K562 (cell line): ENCODE data around the gene FA2H. TPM values are rescaled to one million over a fixed set of nuclear protein-coding genes. Genes with fewer than 3 reads are reported as not detected.

Experiments used
- ATAC-seq: fragments of 200-7000 bp; cut with Tn5 transposase; 3 replicates; pipeline ENCODE4 v1.9.1; 2020; ENCODE audit warnings: moderate library complexity
- BruUV-seq: library from RNA; stranded (reverse); fragments of 400-500 nt; replicated peaks from 2 replicates; lab custom pipeline; 2021; lab: Mats Ljungman, UMichigan
- CTCF ChIA-PET: fragments of 300-600 bp; formaldehyde crosslinking; extraction: SDS; loops from one replicate; lab custom pipeline; 2021; ENCODE audit warnings: low intra/inter-chr PET ratio; lab: Yijun Ruan, JAX
- POLR2A ChIA-PET: fragments of 300-600, 350-650 bp; sonication (Branson Sonifier 250); formaldehyde crosslinking; extraction: SDS; loops from one replicate; lab custom pipeline; 2021; ENCODE audit warnings: antibody characterized with exemption, inconsistent platforms; lab: Yijun Ruan, JAX
- DNase-seq, 4 experiments: peaks; one replicate each; pipeline versions ENCODE4 v3.0.0 to v3.0.0-alpha.2; 2011 to 2018; ENCODE audit warnings: low spot score in 3 of 4, mixed read lengths in 3 of 4; ENCODE audit errors: extremely low read depth in 1 of 4
- FAIRE-seq: peaks from 2 replicates; lab custom pipeline; 2011; peaks lifted over from hg19 to GRCh38; lab: Jason Lieb, UNC
- H2AFZ ChIP-seq: 2 replicates; pipeline ENCODE4 v1.6.0; 2011; ENCODE audit warnings: low read depth, low read length, control low read depth, inconsistent platforms
- H3K27ac ChIP-seq: fragments of 200-600 bp; 3 replicates; pipeline ENCODE4 v1.8.0; 2011; ENCODE audit warnings: low read depth, mild to moderate bottlenecking, control low read depth, inconsistent platforms, low read length, moderate library complexity, mixed read lengths; ENCODE audit errors: extremely low read depth
- H3K27me3 ChIP-seq, 2 experiments: fragments of 300-600 bp in 1 of 2; 2 replicates in 1 of 2; 3 replicates in 1 of 2; pipeline versions ENCODE4 v1.6.0 to v1.8.0; 2011; ENCODE audit warnings: inconsistent platforms in 2 of 2, low read length in 2 of 2, mild to moderate bottlenecking in 1 of 2, mixed read lengths in 1 of 2, moderate library complexity in 1 of 2; ENCODE audit not compliant: control insufficient read depth in 2 of 2, insufficient read depth in 2 of 2
- H3K36me3 ChIP-seq: fragments of 300-600 bp; 3 replicates; pipeline ENCODE4 v1.8.0; 2011; ENCODE audit warnings: mild to moderate bottlenecking, low read length, inconsistent platforms; ENCODE audit not compliant: control insufficient read depth, insufficient read depth
- H3K4me1 ChIP-seq, 2 experiments: fragments of 200-600 bp in 1 of 2; replicated peaks in 1 of 2; 2 replicates in 1 of 2; 3 replicates in 1 of 2; pipeline versions ENCODE4 v1.5.1 to v1.8.0; 2011; ENCODE audit warnings: inconsistent platforms in 2 of 2, low read length in 2 of 2, mild to moderate bottlenecking in 1 of 2, mixed read lengths in 1 of 2, moderate library complexity in 1 of 2; ENCODE audit not compliant: control insufficient read depth in 2 of 2, insufficient read depth in 2 of 2
- H3K4me2 ChIP-seq: 2 replicates; pipeline ENCODE4 v1.6.1; 2011; ENCODE audit warnings: low read length, control low read depth, inconsistent platforms, mixed read lengths; ENCODE audit not compliant: insufficient read depth
- H3K4me3 ChIP-seq: fragments of 200-600 bp; sonication (generic), shearing (Covaris generic); 2 replicates; pipeline ENCODE4 v1.5.1; 2016; ENCODE audit warnings: control low read depth, inconsistent platforms
- H3K79me2 ChIP-seq: fragments of 200-600 bp; 3 replicates; pipeline ENCODE4 v1.8.0; 2011; ENCODE audit warnings: low read length, inconsistent platforms; ENCODE audit not compliant: control insufficient read depth, insufficient read depth
- H3K9ac ChIP-seq, 2 experiments: 2 replicates each; pipeline versions ENCODE4 v1.6.0 to v1.6.1; 2011; ENCODE audit warnings: low read depth in 2 of 2, low read length in 2 of 2, control low read depth in 1 of 2, inconsistent platforms in 1 of 2, mild to moderate bottlenecking in 1 of 2, mixed read lengths in 1 of 2; ENCODE audit not compliant: insufficient read depth in 1 of 2
- H3K9me1 ChIP-seq: one replicate; pipeline ENCODE4 v1.6.0; 2011; ENCODE audit warnings: inconsistent platforms, mild to moderate bottlenecking, low read length, moderate library complexity; ENCODE audit not compliant: control insufficient read depth, insufficient read depth
- H3K9me3 ChIP-seq: replicated peaks from 2 replicates; pipeline ENCODE4 v1.5.1; 2011; ENCODE audit warnings: low read depth, low read length, inconsistent platforms; ENCODE audit not compliant: control insufficient read depth, insufficient read depth
- H4K20me1 ChIP-seq: replicated peaks from 2 replicates; pipeline ENCODE4 v1.6.1; 2011; ENCODE audit warnings: low read length, inconsistent platforms, mixed read lengths; ENCODE audit not compliant: control insufficient read depth, insufficient read depth
- ARNT ChIP-seq, 2 experiments: fragments of 450-650 bp; IDR thresholded peaks; 2 replicates each; pipeline ENCODE4 v1.6.1; 2016; ENCODE audit warnings: mild to moderate bottlenecking in 1 of 2
- CHD2 ChIP-seq: IDR thresholded peaks from 2 replicates; pipeline ENCODE4 v1.6.1; 2011; ENCODE audit warnings: low read depth, low read length
- CTCFL ChIP-seq: IDR thresholded peaks from 2 replicates; pipeline ENCODE4 v1.6.1; 2011; ENCODE audit warnings: borderline replicate concordance, low read depth, mild to moderate bottlenecking, moderate library complexity, low read length; ENCODE audit not compliant: insufficient read depth, poor library complexity, severe bottlenecking
- DACH1 ChIP-seq: fragments of 450-650 bp; IDR thresholded peaks from 2 replicates; pipeline ENCODE4 v1.6.1; 2018; ENCODE audit not compliant: partially characterized antibody
- NONO ChIP-seq, 2 experiments: fragments of 200-400 bp in 1 of 2; fragments of 450-650 bp in 1 of 2; formaldehyde crosslinking in 1 of 2; IDR thresholded peaks; 2 replicates each; pipeline ENCODE4 v1.6.1; 2017; ENCODE audit warnings: low read depth in 2 of 2, mild to moderate bottlenecking in 2 of 2, moderate library complexity in 2 of 2, low read length in 1 of 2
- RREB1 ChIP-seq: fragments of 250-450 bp; sonication (Bioruptor Pico); IDR thresholded peaks from 2 replicates; pipeline ENCODE4 v1.4.0; 2020
- U2AF1 ChIP-seq: fragments of 200-400 bp; formaldehyde crosslinking; optimal IDR thresholded peaks from 2 replicates; pipeline ENCODE3; 2017; ENCODE audit warnings: mild to moderate bottlenecking, low read depth, low read length, moderate library complexity
- UBTF ChIP-seq, 2 experiments: IDR thresholded peaks; 2 replicates each; pipeline ENCODE4 v1.6.1; 2012; ENCODE audit warnings: improper control_type of control experiment in 2 of 2, low read depth in 2 of 2, low read length in 2 of 2, borderline replicate concordance in 1 of 2
- ZNF133 ChIP-seq: fragments of 250-450 bp; sonication (Bioruptor Pico); IDR thresholded peaks from 2 replicates; pipeline ENCODE4 v1.4.0; 2020; ENCODE audit warnings: mild to moderate bottlenecking
- ZNF561 ChIP-seq: fragments of 450-650 bp; formaldehyde crosslinking; conservative IDR thresholded peaks from 2 replicates; pipeline ENCODE4 v1.4.0; 2020; ENCODE audit warnings: mild to moderate bottlenecking, moderate library complexity
- WGBS: fragments of 100-300 bp; shearing (Covaris generic); methylation state at CpG from one replicate; pipeline ENCODE4 v1.1.6; 2016; ENCODE audit warnings: low coverage, mixed read lengths; ENCODE audit not compliant: insufficient coverage; ENCODE audit errors: missing lambda C conversion rate; 5-methylcytosine and 5-hydroxymethylcytosine counted together
- in situ Hi-C: fragments of 300-500 bp; cut with MboI; formaldehyde crosslinking; loops from 4 replicates; pipeline ENCODE4 v1.15.0; 2018; ENCODE audit warnings: inconsistent platforms, mixed read lengths
- intact Hi-C: fragments of 100-400 bp; cut with micrococcal nuclease; formaldehyde crosslinking; loops from 2 replicates; pipeline ENCODE4 v1.14.2; 2022
- polyA plus RNA-seq, 8 experiments: library from polyadenylated mRNA; depleted of rRNA in 4 of 8; stranded (reverse) in 5 of 8; unstranded in 3 of 8; fragments of >200 nt; fragmentation: Nextera tagmentation in 2 of 8; fragmentation: Illumina TruSeq in 1 of 8; extraction: Ambion mirVana in 2 of 8; extraction: Trizol in 1 of 8; gene quantifications; 2 replicates each; pipeline versions ENCODE4 v1.2.1 to v1.2.3, GENCODE V29; 2011 to 2014; ENCODE audit warnings: inconsistent platforms in 1 of 8, missing spikeins in 1 of 8
- total RNA-seq, 7 experiments: library from RNA; depleted of rRNA in 6 of 7; stranded (reverse); fragments of >200 nt in 6 of 7; fragmentation: Illumina TruSeq in 2 of 7; extraction: Trizol in 2 of 7; gene quantifications; 2 replicates each; pipeline versions ENCODE4 v1.2.1 to v1.2.3, GENCODE V29; 2011 to 2021; ENCODE audit warnings: low replicate concordance in 1 of 7

The FA2H gene
- total and polyA plus RNA-seq, 9 of the 15 experiments (the other 6 are each of a cell fraction or from before 2014, with no cell fraction given) = not detected

GRCh38 chr16:74737521-74737920 is 37.1 kb downstream of the FA2H start:
- no peak overlapping the region for H3K4me2 ChIP-seq
- DNase-seq = no peak
- no peak overlapping the region for H2AFZ ChIP-seq
- BruUV-seq = no TSS peak
- no peaks in the 10 kb centered on the region for H3K9me3 ChIP-seq
- H3K27me3 ChIP-seq = peaks cover 13 to 73% of the 10 kb centered on the region in 2 experiments; a peak in 4 of 5 replicates
- 5% methylated on average over 6 of the region's 6 CpGs for WGBS
- ATAC-seq = no peak
- H3K27ac ChIP-seq = no peak overlapping the region
- in situ Hi-C loops (no loop called here), intact Hi-C loops (no loop called here)
- H3K4me3 ChIP-seq = no peak overlapping the region
- H3K36me3 ChIP-seq = no peaks in the 10 kb centered on the region
- CTCF ChIA-PET = no interaction called here
- H3K4me1 ChIP-seq = peaks cover 5 to 30% of the 10 kb centered on the region in 2 experiments; a peak in 3 of 5 replicates
- no peaks in the 10 kb centered on the region for H3K79me2 ChIP-seq
- 0 out of 4 replicates have a peak overlapping the region, but pooled peaks of 1 of the 2 experiments have one; percentile 28 for H3K9ac ChIP-seq
- POLR2A ChIA-PET = interaction anchor here (0.8 to 1.9 kb wide), 2 partner anchors 13 to 37 kb away, joined by 3 to 5 read pairs; partner anchors contain the start of gene FA2H
- TF ChIP-seq U2AF1 = no peak
- TF ChIP-seq RREB1 (CRISPR knock-in tag) = no peak
- TF ChIP-seq NONO (IDR thresholded peaks at IDR 0.05; ENCODE audit: low read depth in 2 of 2, low read length in 1 of 2) = no peak
- no peak for TF ChIP-seq DACH1
- TF ChIP-seq ARNT (IDR thresholded peaks at IDR 0.05) = no peak
- TF ChIP-seq ZNF133 (CRISPR knock-in tag) = no peak
- no peak for TF ChIP-seq UBTF (IDR thresholded peaks at IDR 0.05; ENCODE audit: borderline replicate concordance in 1 of 2, low read depth in 2 of 2, low read length in 2 of 2)
- no peak for TF ChIP-seq CTCFL
- TF ChIP-seq ZNF561 (CRISPR knock-in tag) = no peak
- TF ChIP-seq CHD2 = no peak
- FAIRE-seq = no peak
- no peaks in the 10 kb centered on the region; the same call in 1 of the 2 replicates for H4K20me1 ChIP-seq
- no peaks in the 10 kb centered on the region for H3K9me1 ChIP-seq
